Panc1 (cell line): ENCODE data around the gene MACF1.

ENCODE experiments used
- CTCF ChIP-seq: fragments of 450-650 bp; IDR thresholded peaks from 2 replicates; pipeline ENCODE4 v1.5.1; 2017; ENCODE audit warnings: mild to moderate bottlenecking
- POLR2AphosphoS5 ChIP-seq: IDR thresholded peaks from 2 replicates; pipeline ENCODE4 v1.6.1; 2012; ENCODE audit warnings: mild to moderate bottlenecking, low read depth, low read length, moderate library complexity
- REST ChIP-seq, 2 experiments: IDR thresholded peaks; 2 replicates each; pipeline ENCODE4 v1.6.1; 2011 to 2012; ENCODE audit warnings: low read depth in 2 of 2, control low read depth in 1 of 2, low read length in 1 of 2, mild to moderate bottlenecking in 1 of 2, moderate library complexity in 1 of 2; ENCODE audit not compliant: insufficient read depth in 1 of 2
- SIN3A ChIP-seq: IDR thresholded peaks from 2 replicates; pipeline ENCODE4 v1.6.1; 2012; ENCODE audit warnings: low read depth, mild to moderate bottlenecking, low read length, moderate library complexity, borderline replicate concordance; ENCODE audit not compliant: insufficient read depth

- TF ChIP-seq CTCF: no peak
- TF ChIP-seq REST (IDR thresholded peaks at IDR 0.05; ENCODE audit: insufficient read depth in 1 of 2, low read depth in 2 of 2, low read length in 1 of 2): no peak
- TF ChIP-seq POLR2AphosphoS5: no peak
- no peak for TF ChIP-seq SIN3A
These were observed 746 bp downstream of the MACF1 start for GRCh38 chr1:39205102-39205780.
